Adipocyte (in vitro differentiated cells): ENCODE measurements around the gene ARSH.
A peak's percentile ranks its signal among the peaks of the same experiment; 100 is the strongest.
"Not testable (repeated sequence)": the region's sequence is repeated elsewhere in the genome, so short reads cannot be mapped to it uniquely, and the experiment has no call there.

Experiments used
- DNase-seq: peaks from one replicate; pipeline ENCODE4 v3.0.0-alpha.2; 2015; ENCODE audit warnings: low read depth
- H3K27me3 ChIP-seq: replicated peaks from 2 replicates; pipeline ENCODE4 v1.7.0; 2013; ENCODE audit warnings: mild to moderate bottlenecking, low read length, moderate library complexity; ENCODE audit not compliant: control insufficient read depth, insufficient read depth
- H3K36me3 ChIP-seq: 2 replicates; pipeline ENCODE4 v1.7.0; 2013; ENCODE audit warnings: low read length, mild to moderate bottlenecking, moderate library complexity; ENCODE audit not compliant: control insufficient read depth, insufficient read depth, severe bottlenecking
- H3K4me1 ChIP-seq: 2 replicates; pipeline ENCODE4 v1.7.0; 2013; ENCODE audit warnings: mild to moderate bottlenecking, low read length, moderate library complexity; ENCODE audit not compliant: control insufficient read depth, insufficient read depth
- H3K4me3 ChIP-seq: 2 replicates; pipeline ENCODE4 v1.7.0; 2013; ENCODE audit warnings: mild to moderate bottlenecking, low read length, moderate library complexity
- H3K9ac ChIP-seq: 2 replicates; pipeline ENCODE4 v1.7.0; 2013; ENCODE audit warnings: mild to moderate bottlenecking, low read length, moderate library complexity
- H3K9me3 ChIP-seq: 2 replicates; pipeline ENCODE4 v1.7.0; 2013; ENCODE audit warnings: mild to moderate bottlenecking, low read length, moderate library complexity; ENCODE audit not compliant: control insufficient read depth

Gene ARSH

DNA sequence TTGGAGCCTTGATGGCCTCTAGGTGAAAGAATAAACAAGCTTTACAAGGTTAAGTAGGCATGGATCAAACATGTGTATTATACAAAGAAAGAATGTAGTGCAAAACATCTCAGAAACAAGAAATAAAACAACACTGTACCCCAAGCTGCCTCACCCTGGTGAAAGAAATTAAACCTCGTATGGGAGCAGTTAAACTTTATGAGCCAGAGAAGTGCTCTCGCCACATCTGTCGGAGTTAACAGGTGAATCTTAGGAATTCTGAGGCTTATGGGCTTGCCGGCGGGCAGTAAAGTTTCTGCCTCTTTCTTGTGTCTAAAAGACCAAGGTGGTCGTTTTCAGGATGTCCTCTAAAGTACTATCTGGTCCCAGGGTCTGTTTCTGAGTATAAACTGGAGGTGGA is 34.0 kb upstream of the ARSH start:
- Histone ChIP-seq H3K36me3 (no peaks in the 10 kb centered on the region), H3K27me3 (peaks cover 44% of the 10 kb centered on the region), H3K9me3 (no peaks in the 10 kb centered on the region), H3K9ac (no peak overlapping the region), H3K4me3 (no peak overlapping the region), H3K4me1 (peaks cover 8% of the 10 kb centered on the region)
- DNase-seq: no peak

DNA sequence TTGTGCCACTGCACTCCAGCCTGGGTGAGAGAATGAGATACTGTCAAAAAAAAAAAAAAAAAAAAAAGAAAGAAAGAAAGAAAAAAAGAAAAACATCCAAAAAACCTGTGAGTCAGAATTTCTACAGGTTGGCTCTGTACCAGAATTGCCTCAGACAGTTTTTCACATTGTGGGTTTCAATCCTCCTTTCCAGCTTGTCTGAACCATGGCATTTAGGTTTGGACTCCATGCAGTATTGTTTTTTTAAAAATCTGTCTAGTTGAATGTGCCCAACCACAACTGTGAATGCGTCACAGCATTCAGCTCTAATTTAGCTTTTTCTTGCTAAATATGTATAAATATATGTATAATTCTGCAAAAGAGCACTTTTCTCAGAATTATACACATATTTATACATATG is 31.4 kb upstream of the ARSH start:
- DNase-seq: no peak
- Histone ChIP-seq H3K36me3 (no peaks in the 10 kb centered on the region), H3K9ac (no peak overlapping the region), H3K27me3 (peaks cover 32% of the 10 kb centered on the region), H3K4me3 (no peak overlapping the region), H3K4me1 (no peaks in the 10 kb centered on the region), H3K9me3 (no peaks in the 10 kb centered on the region)

DNA sequence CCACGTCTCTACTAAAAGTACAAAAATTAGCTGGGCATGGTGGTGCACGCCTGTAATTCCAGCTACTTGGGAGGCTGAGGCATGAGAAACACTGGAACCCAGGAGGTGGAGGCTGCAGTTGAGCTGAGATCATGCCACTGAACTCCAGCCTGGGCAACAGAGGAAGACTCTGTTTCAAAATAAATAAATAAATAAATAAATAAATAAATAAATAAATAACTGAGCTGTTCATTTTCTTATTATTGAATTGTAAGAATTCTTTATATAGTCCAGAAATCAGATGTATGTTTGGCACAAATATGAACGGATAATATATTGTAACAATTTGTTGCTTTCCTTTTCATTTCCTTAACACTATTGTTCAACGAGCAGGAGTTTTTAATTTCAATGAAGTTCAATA is 27.7 kb upstream of the ARSH start:
- H3K9me3 ChIP-seq, H3K4me1 ChIP-seq, H3K4me3 ChIP-seq, DNase-seq, H3K36me3 ChIP-seq, H3K9ac ChIP-seq: not testable (repeated sequence)
- H3K27me3 ChIP-seq: peaks cover 12% of the 10 kb centered on the region

DNA sequence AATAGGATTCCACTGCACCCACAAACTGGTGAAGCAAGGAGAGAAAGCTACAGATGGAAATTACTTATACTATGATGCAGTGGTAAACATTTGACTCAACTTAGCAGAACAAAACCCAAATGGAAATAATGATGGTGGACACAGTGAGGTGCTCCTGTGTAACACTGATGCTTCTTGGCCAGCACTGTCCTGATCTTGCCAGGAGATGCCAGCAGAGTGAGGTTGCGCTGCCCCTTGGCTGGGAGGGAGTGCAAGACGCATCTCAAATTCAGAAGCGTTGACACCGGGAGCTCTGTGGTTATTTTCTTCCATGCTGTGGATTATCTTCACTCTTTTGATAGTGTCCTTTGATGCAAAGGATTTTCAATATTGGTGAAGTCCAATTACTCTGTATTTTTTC is 22.0 kb upstream of the ARSH start:
- H3K4me1 ChIP-seq: no peaks in the 10 kb centered on the region
- H3K9me3 ChIP-seq: peaks cover 3% of the 10 kb centered on the region
- H3K27me3 ChIP-seq: peaks cover 10% of the 10 kb centered on the region
- DNase-seq: no peak
- no peaks in the 10 kb centered on the region for H3K36me3 ChIP-seq
- no peak overlapping the region for H3K4me3 ChIP-seq
- H3K9ac ChIP-seq: no peak overlapping the region

DNA sequence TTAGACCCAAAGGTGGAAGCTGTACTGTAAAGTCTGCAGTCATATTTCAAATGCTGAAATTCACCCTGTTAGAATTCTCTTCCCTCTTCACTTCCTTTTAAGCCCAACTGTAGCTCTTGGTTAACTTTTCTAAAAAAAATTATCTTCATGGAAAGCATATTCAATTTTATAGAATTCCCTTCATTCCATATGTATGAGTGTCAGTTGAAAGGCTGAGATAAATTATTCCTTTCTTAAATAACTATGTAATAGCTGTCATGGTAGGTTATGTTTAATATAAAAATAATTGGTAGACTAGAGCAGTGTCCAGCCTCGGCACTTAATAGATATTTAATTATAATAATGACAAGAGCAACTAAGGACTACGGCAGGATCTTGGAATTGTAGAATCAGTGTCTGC is 16.8 kb upstream of the ARSH start:
- peaks cover 11% of the 10 kb centered on the region for H3K27me3 ChIP-seq
- H3K9ac ChIP-seq: no peak overlapping the region
- H3K4me1 ChIP-seq: no peaks in the 10 kb centered on the region
- H3K4me3 ChIP-seq: no peak overlapping the region
- H3K9me3 ChIP-seq: no peaks in the 10 kb centered on the region
- peak; percentile 4 for DNase-seq
- no peaks in the 10 kb centered on the region for H3K36me3 ChIP-seq

DNA sequence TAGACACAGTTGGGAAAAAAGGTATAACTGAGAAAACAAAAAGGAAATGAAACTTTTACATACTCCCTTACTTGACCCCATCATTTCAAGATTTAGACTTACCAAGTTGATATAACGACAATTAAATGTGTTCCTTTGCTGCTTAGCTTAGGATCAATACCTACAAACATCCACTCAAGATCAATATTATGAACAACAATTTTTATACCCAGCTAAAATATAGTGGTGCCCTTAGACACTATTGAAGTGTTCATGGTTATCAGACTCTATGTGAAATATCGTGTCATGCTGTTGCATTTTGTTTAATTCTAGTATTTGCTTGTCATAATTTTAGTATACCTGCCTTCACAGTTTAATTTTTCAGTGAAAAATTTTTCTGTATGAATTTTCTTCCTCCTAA is 4.2 kb downstream of the ARSH start:
- H3K9me3 ChIP-seq: peaks cover 19% of the 10 kb centered on the region
- H3K4me3 ChIP-seq: no peak overlapping the region
- H3K27me3 ChIP-seq: no peaks in the 10 kb centered on the region
- no peak for DNase-seq
- no peaks in the 10 kb centered on the region for H3K36me3 ChIP-seq
- no peak overlapping the region for H3K9ac ChIP-seq
- no peaks in the 10 kb centered on the region for H3K4me1 ChIP-seq

DNA sequence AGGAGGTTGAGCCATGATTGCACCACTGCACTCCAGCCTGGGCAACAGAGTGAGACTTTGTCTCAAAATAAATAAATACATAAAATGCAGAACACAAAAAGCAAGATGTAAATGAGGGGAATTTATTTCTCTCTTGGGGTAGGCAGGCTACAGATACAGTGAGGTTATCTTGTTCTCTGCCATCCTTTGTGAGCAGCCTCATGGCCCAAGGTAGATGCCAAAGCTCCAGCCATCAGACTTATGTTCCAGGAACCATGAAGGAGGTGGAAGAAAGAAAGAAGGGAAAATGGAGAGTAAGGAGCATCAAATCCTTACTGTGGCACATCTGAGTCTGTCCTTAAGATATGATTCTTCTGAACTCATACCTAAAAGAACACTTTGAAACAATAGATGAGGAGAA is 11.1 kb downstream of the ARSH start:
- H3K4me3 ChIP-seq: no peak overlapping the region
- H3K4me1 ChIP-seq: no peaks in the 10 kb centered on the region
- H3K9ac ChIP-seq: no peak overlapping the region
- peaks cover 12% of the 10 kb centered on the region for H3K9me3 ChIP-seq
- peaks cover 7% of the 10 kb centered on the region for H3K27me3 ChIP-seq
- no peaks in the 10 kb centered on the region for H3K36me3 ChIP-seq
- no peak for DNase-seq

DNA sequence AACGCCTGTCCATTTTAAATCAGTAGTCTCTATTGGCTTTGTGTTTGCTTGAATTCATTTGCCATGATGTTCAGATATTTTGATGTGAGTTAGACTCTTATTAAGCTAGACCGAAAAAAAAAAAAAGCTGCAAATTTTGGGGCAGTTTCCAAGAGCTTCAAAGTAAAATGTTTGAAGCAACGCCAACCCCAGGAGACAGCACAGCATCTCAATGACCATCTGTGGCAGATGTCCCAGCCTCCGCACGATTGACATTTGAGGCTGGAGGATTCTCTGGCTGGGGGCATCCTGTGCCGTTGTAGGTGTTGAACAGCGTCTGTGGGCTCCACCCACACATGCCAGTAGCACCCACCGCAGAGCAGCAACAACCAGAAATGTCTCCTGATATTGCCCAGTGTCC is 17.8 kb downstream of the ARSH start:
- Histone ChIP-seq H3K36me3 (no peaks in the 10 kb centered on the region), H3K27me3 (peaks cover 2% of the 10 kb centered on the region), H3K9me3 (no peaks in the 10 kb centered on the region), H3K4me1 (no peaks in the 10 kb centered on the region), H3K4me3 (no peak overlapping the region), H3K9ac (no peak overlapping the region)
- no peak for DNase-seq

DNA sequence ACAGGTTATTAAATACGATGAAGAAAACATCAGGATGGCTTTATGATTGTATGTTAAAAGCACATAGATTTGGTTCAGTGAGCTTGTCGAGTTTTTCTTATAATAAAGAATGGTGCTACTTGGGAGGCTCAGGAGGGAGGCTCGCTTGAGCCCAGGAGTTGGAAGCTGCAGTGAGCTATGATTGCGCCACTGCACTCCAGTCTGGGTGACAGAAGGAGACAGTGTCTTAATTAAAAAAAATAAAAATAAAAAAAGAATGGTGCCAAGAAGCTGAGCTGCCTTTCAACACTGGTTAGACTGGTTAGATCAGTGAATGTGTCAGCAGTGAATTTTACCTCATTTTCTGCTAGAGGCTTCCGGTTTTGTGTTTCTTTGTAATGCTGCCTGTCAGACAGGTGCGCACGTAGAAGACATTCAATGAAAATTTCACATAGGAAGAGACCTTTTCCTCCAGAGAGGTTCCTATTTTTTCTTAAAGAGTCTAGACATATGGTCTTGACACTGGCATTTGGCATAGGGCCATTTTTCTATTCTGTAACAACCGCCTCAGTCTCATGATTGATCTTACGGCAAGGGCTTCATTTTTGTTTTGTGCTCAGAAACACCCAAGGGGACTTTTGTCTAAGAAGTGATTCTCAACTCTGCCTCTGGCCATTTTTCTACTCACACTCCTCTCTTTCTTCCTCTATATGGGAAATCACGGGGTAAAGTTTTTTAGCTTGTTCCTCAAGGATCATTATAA is 19.9 kb downstream of the ARSH start:
- H3K9ac ChIP-seq: no peak overlapping the region

DNA sequence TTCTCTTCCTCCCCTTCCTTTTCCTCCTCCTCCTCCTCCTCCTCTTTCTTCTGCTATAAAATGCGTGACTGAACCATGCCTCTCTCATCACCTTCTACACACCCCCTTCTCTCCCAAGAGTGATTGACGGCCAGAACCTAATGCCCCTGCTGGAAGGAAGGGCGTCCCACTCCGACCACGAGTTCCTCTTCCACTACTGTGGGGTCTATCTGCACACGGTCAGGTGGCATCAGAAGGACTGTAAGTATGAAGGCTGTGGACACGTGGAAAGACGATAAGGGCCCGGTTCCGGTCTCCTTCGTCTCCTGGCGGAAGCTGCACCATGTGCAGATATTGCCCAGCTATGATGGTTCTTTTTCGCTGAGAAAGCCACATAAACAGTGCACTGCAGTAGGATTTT is 22.8 kb downstream of the ARSH start:
- Histone ChIP-seq H3K27me3 (peaks cover 2% of the 10 kb centered on the region), H3K4me3 (no peak overlapping the region), H3K9me3 (peaks cover 6% of the 10 kb centered on the region), H3K9ac (no peak overlapping the region), H3K4me1 (no peaks in the 10 kb centered on the region), H3K36me3 (no peaks in the 10 kb centered on the region)
- no peak for DNase-seq

More for the DNA sequence above, 19.9 kb downstream of the ARSH start:
- Histone ChIP-seq H3K9me3 (peaks cover 6% of the 10 kb centered on the region), H3K27me3 (peaks cover 2% of the 10 kb centered on the region), H3K4me1 (no peaks in the 10 kb centered on the region), H3K4me3 (no peak overlapping the region), H3K36me3 (no peaks in the 10 kb centered on the region)
- DNase-seq: no peak

DNA sequence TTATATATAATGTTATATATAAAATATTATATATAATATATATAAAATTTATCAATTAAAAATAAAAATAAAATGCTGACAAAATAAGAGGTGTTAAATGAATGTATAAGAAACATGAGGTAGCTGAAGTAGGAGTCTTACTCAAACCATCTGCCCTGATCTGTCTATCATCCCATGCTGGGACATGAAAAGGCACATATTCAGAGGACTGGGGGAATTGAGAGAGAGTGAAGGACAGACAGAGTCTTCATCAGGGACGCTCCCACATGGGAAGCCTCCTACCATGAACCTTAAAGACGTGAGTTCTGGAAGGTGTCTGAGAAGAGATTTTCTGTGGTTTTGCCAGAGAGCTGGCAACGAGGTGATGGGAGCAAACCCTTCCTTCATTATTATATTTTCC is 30.9 kb downstream of the ARSH start:
- H3K9ac ChIP-seq: no peak overlapping the region
- H3K27me3 ChIP-seq: no peaks in the 10 kb centered on the region
- H3K4me1 ChIP-seq: peaks cover 5% of the 10 kb centered on the region
- no peaks in the 10 kb centered on the region for H3K9me3 ChIP-seq
- DNase-seq: no peak
- H3K4me3 ChIP-seq: no peak overlapping the region
- no peaks in the 10 kb centered on the region for H3K36me3 ChIP-seq

DNA sequence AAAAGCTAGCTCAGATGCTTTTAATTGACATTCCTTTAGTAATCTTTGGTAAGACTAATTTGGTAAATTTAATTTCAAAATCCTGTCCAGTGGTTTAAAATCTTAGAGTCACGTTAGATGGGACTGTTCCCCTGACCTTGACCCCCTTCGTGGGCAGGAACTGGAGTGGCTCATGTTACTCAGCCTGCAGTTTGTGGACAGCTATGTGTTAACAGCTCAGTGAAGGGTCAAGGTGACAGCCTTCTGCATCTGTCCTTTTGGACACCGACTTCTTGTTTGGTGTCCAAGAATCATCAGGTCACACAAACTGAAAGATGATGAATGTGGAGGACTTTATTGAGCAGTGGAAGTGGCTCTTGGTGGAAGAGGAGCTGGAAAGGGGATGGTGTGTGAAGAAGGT is 37.9 kb downstream of the ARSH start:
- no peak overlapping the region for H3K9ac ChIP-seq
- peaks cover 5% of the 10 kb centered on the region for H3K4me1 ChIP-seq
- no peaks in the 10 kb centered on the region for H3K36me3 ChIP-seq
- H3K4me3 ChIP-seq: no peak overlapping the region
- no peak for DNase-seq
- no peaks in the 10 kb centered on the region for H3K9me3 ChIP-seq
- H3K27me3 ChIP-seq: no peaks in the 10 kb centered on the region
